Liver (tissue), 9 donors: Measurements from ENCODE around the gene SUPT20H. TPM values are rescaled to one million over a fixed set of nuclear protein-coding genes. Genes with fewer than 3 reads are reported as not detected.

Source experiments
- DNase-seq: peaks from one replicate; pipeline ENCODE4 v3.0.0-alpha.2; 2017; ENCODE audit warnings: low spot score
- H3K27ac ChIP-seq, 2 donors: one replicate each; pipeline ENCODE4 v1.7.0; 2013; ENCODE audit warnings: inconsistent platforms in 2 of 2, low read length in 2 of 2, control low read depth in 1 of 2, low read depth in 1 of 2, mild to moderate bottlenecking in 1 of 2
- H3K27me3 ChIP-seq, 4 donors: one replicate each; pipeline versions ENCODE4 v1.6.1 to v1.7.0; 2013; ENCODE audit warnings: low read length in 3 of 4, inconsistent platforms in 1 of 4, mild to moderate bottlenecking in 1 of 4, moderate library complexity in 1 of 4; ENCODE audit not compliant: control insufficient read depth in 4 of 4, insufficient read depth in 4 of 4
- H3K36me3 ChIP-seq, 4 donors: one replicate each; pipeline versions ENCODE4 v1.6.1 to v1.7.0; 2013; ENCODE audit warnings: low read length in 3 of 4, mild to moderate bottlenecking in 3 of 4, low read depth in 1 of 4, moderate library complexity in 1 of 4; ENCODE audit not compliant: control insufficient read depth in 4 of 4, insufficient read depth in 3 of 4
- H3K4me1 ChIP-seq, 4 donors: one replicate each; pipeline versions ENCODE4 v1.6.1 to v1.7.0; 2013; ENCODE audit warnings: low read length in 3 of 4, mild to moderate bottlenecking in 3 of 4, moderate library complexity in 1 of 4; ENCODE audit not compliant: control insufficient read depth in 4 of 4, insufficient read depth in 4 of 4
- H3K4me3 ChIP-seq, 3 donors: one replicate each; pipeline versions ENCODE4 v1.6.1 to v1.7.0; 2013; ENCODE audit warnings: low read length in 3 of 3, control low read depth in 1 of 3, low read depth in 1 of 3, mild to moderate bottlenecking in 1 of 3
- H3K9ac ChIP-seq, 2 donors: one replicate each; pipeline ENCODE4 v1.7.0; 2013; ENCODE audit warnings: low read length in 2 of 2, mild to moderate bottlenecking in 2 of 2, moderate library complexity in 2 of 2, control low read depth in 1 of 2, low read depth in 1 of 2
- H3K9me3 ChIP-seq, 4 donors: one replicate each; pipeline versions ENCODE4 v1.6.1 to v1.7.0; 2013; ENCODE audit warnings: low read length in 3 of 4; ENCODE audit not compliant: control insufficient read depth in 4 of 4
- ATF3 ChIP-seq: IDR thresholded peaks from 2 replicates; pipeline ENCODE4 v1.6.1; 2016; ENCODE audit warnings: antibody characterized with exemption
- CTCF ChIP-seq: fragments of 150-350 bp; IDR thresholded peaks from 2 replicates; pipeline ENCODE4 v1.5.1; 2017; ENCODE audit warnings: improper control_type of control experiment, low read depth, low read length; ENCODE audit not compliant: missing input control
- EGR1 ChIP-seq, 2 donors: IDR thresholded peaks; 2 replicates each; pipeline ENCODE4 v1.6.1; 2016 to 2018; ENCODE audit warnings: antibody characterized with exemption in 2 of 2, low read depth in 2 of 2
- FOXA1 ChIP-seq: IDR thresholded peaks from 2 replicates; pipeline ENCODE4 v1.6.1; 2016; ENCODE audit warnings: antibody characterized with exemption
- FOXA2 ChIP-seq: IDR thresholded peaks from 2 replicates; pipeline ENCODE4 v1.6.1; 2016; ENCODE audit warnings: antibody characterized with exemption
- GABPA ChIP-seq, 2 donors: IDR thresholded peaks in 1 of 2; conservative IDR thresholded peaks in 1 of 2; 2 replicates each; pipeline ENCODE4 v1.6.1; 2016; ENCODE audit warnings: antibody characterized with exemption in 2 of 2, mild to moderate bottlenecking in 1 of 2, moderate library complexity in 1 of 2
- HNF4A ChIP-seq, 2 donors: conservative IDR thresholded peaks; 2 replicates each; pipeline ENCODE4 v1.6.1; 2016; ENCODE audit warnings: antibody characterized with exemption in 2 of 2, mild to moderate bottlenecking in 2 of 2
- HNF4G ChIP-seq: IDR thresholded peaks from 2 replicates; pipeline ENCODE4 v1.6.1; 2016; ENCODE audit warnings: antibody characterized with exemption
- JUND ChIP-seq, 2 donors: IDR thresholded peaks; 2 replicates each; pipeline ENCODE4 v1.6.1; 2016; ENCODE audit warnings: antibody characterized with exemption in 2 of 2
- MAX ChIP-seq: IDR thresholded peaks from 2 replicates; pipeline ENCODE4 v1.6.1; 2016; ENCODE audit warnings: antibody characterized with exemption
- NR2F2 ChIP-seq: IDR thresholded peaks from 2 replicates; pipeline ENCODE4 v1.6.1; 2016; ENCODE audit warnings: antibody characterized with exemption
- RAD21 ChIP-seq, 2 donors: IDR thresholded peaks; 2 replicates each; pipeline ENCODE4 v1.6.1; 2016; ENCODE audit warnings: antibody characterized with exemption in 2 of 2, mild to moderate bottlenecking in 2 of 2
- REST ChIP-seq: IDR thresholded peaks from 2 replicates; pipeline ENCODE4 v1.6.1; 2016; ENCODE audit warnings: antibody characterized with exemption, mild to moderate bottlenecking
- RXRA ChIP-seq, 2 donors: IDR thresholded peaks; 2 replicates each; pipeline ENCODE4 v1.6.1; 2017 to 2018; ENCODE audit warnings: antibody characterized with exemption in 2 of 2, mild to moderate bottlenecking in 1 of 2
- SP1 ChIP-seq: IDR thresholded peaks from 2 replicates; pipeline ENCODE4 v1.6.1; 2018; ENCODE audit warnings: antibody characterized with exemption, mild to moderate bottlenecking
- TAF1 ChIP-seq: conservative IDR thresholded peaks from 2 replicates; pipeline ENCODE4 v1.6.1; 2016; ENCODE audit warnings: antibody characterized with exemption, mild to moderate bottlenecking
- YY1 ChIP-seq: IDR thresholded peaks from 2 replicates; pipeline ENCODE4 v1.6.1; 2016; ENCODE audit warnings: antibody characterized with exemption, mild to moderate bottlenecking
- ZBTB33 ChIP-seq: IDR thresholded peaks from 2 replicates; pipeline ENCODE4 v1.6.1; 2016; ENCODE audit warnings: antibody characterized with exemption
- WGBS: extraction: QIAGEN DNeasy Blood & Tissue Kit; methylation state at CpG from one replicate; pipeline ENCODE4 v1.1.7; 2013; 5-methylcytosine and 5-hydroxymethylcytosine counted together
- polyA plus RNA-seq, 2 donors: library from polyadenylated mRNA; stranded (reverse) in 1 of 2; unstranded in 1 of 2; fragments of 200-250 nt in 1 of 2; fragments of >200 nt in 1 of 2; fragmentation: Nextera tagmentation in 1 of 2; extraction: Ambion mirVana in 1 of 2; gene quantifications; one replicate each; pipeline versions ENCODE4 v1.2.1 to v1.2.3, GENCODE V29; 2013 to 2015
- total RNA-seq, 2 donors: library from RNA; depleted of rRNA; stranded (reverse); fragments of >200 nt; gene quantifications; one replicate each; pipeline ENCODE4 v1.2.3, GENCODE V29; 2014
- donor health status: healthy.
- donor health status: healthy.
- donor health status: healthy.
- donor health status: healthy.
- donor health status: healthy.

SUPT20H gene
- total and polyA plus RNA-seq, 4 donors = 6.5 to 23.1 (median 17.1) TPM

GRCh38 chr13:37089495-37089894, 30.0 kb upstream of the SUPT20H start (continued):
- TF ChIP-seq GABPA (IDR thresholded peaks at IDR 0.05 in 1 of 2, conservative IDR thresholded peaks at IDR 0.05 in 1 of 2) (no peak), NR2F2 (no peak)

- Histone ChIP-seq H3K27ac (no peak overlapping the region), H3K36me3 (no peaks in the 10 kb centered on the region), H3K27me3 (peaks cover 0 to 3% (median 0%) of the 10 kb centered on the region in 4 donors), H3K9me3 (no peaks in the 10 kb centered on the region), H3K4me1 (no peaks in the 10 kb centered on the region), H3K4me3 (no peak overlapping the region), H3K9ac (no peak overlapping the region)
- TF ChIP-seq SP1 (no peak), HNF4A (conservative IDR thresholded peaks at IDR 0.05) (no peak), FOXA1 (no peak), JUND (IDR thresholded peaks at IDR 0.05) (no peak)
- DNase-seq = no peak
- 75% methylated on average over 2 of the region's 2 CpGs for WGBS
These were observed 28.0 kb upstream of the SUPT20H start for GRCh38 chr13:37087486-37087885.

GRCh38 chr13:37085606-37086005, 26.1 kb upstream of the SUPT20H start:
- H3K4me1 ChIP-seq = no peaks in the 10 kb centered on the region
- no peak overlapping the region for H3K27ac ChIP-seq
- TF ChIP-seq MAX (no peak), GABPA (IDR thresholded peaks at IDR 0.05 in 1 of 2, conservative IDR thresholded peaks at IDR 0.05 in 1 of 2) (no peak), ZBTB33 (no peak), HNF4A (conservative IDR thresholded peaks at IDR 0.05) (no peak), FOXA1 (no peak), ATF3 (no peak), NR2F2 (no peak), HNF4G (no peak), CTCF (no peak), RXRA (IDR thresholded peaks at IDR 0.05) (no peak), RAD21 (IDR thresholded peaks at IDR 0.05) (no peak), TAF1 (no peak), YY1 (no peak), JUND (IDR thresholded peaks at IDR 0.05) (no peak), SP1 (no peak), EGR1 (IDR thresholded peaks at IDR 0.05; ENCODE audit: low read depth in 2 of 2) (no peak), FOXA2 (no peak), REST (no peak)
- DNase-seq = no peak
- H3K9me3 ChIP-seq = no peaks in the 10 kb centered on the region
- no peaks in the 10 kb centered on the region for H3K27me3 ChIP-seq
- no peaks in the 10 kb centered on the region for H3K36me3 ChIP-seq
- no peak overlapping the region for H3K9ac ChIP-seq
- no peak overlapping the region for H3K4me3 ChIP-seq
- WGBS = 59% methylated on average over 2 of the region's 2 CpGs
